Upper lobe of left lung (tissue), 6 donors: ENCODE results near the gene MTERF1. TPM values are rescaled to one million over a fixed set of nuclear protein-coding genes. Genes with fewer than 3 reads are reported as not detected.

ENCODE experiments used
- ATAC-seq, 2 donors: fragments of 200-7000 bp; cut with Tn5 transposase; one replicate each; pipeline ENCODE4 v1.9.1; 2022; ENCODE audit warnings: mild to moderate bottlenecking in 2 of 2, moderate library complexity in 2 of 2; ENCODE audit not compliant: low FRiP score in 2 of 2
- DNase-seq, 2 donors: peaks; one replicate each; pipeline ENCODE4 v3.0.0-alpha.2; 2019 to 2020
- H3K27ac ChIP-seq, 4 donors: fragments of 200-600 bp; sonication (generic); one replicate each; pipeline ENCODE4 v1.5.1; 2016 to 2019
- H3K27me3 ChIP-seq, 4 donors: fragments of 200-600 bp; sonication (generic); one replicate each; pipeline ENCODE4 v1.5.1; 2017 to 2019
- H3K36me3 ChIP-seq, 4 donors: fragments of 200-600 bp; sonication (generic); one replicate each; pipeline ENCODE4 v1.5.1; 2016 to 2019
- H3K4me1 ChIP-seq, 4 donors: fragments of 200-600 bp; sonication (generic); one replicate each; pipeline ENCODE4 v1.5.1; 2018 to 2019
- H3K4me3 ChIP-seq, 4 donors: fragments of 200-600 bp; sonication (generic); one replicate each; pipeline ENCODE4 v1.5.1; 2017 to 2019; ENCODE audit warnings: mild to moderate bottlenecking in 2 of 4, moderate library complexity in 1 of 4
- H3K9me3 ChIP-seq, 4 donors: fragments of 200-600 bp; sonication (generic); one replicate each; pipeline ENCODE4 v1.5.1; 2018 to 2019
- CTCF ChIP-seq, 6 experiments: fragments of 450-650 bp in 4 of 6; fragments of 200-600 bp in 2 of 6; sonication (generic) in 2 of 6; IDR thresholded peaks; one replicate each; pipeline ENCODE4 v1.5.1; 2016 to 2019; ENCODE audit warnings: antibody characterized with exemption in 6 of 6
- EP300 ChIP-seq, 4 donors: sonication (generic); formaldehyde crosslinking; IDR thresholded peaks; one replicate each; pipeline ENCODE4 v1.5.1; 2017; ENCODE audit warnings: antibody characterized with exemption in 4 of 4, control low read depth in 2 of 4
- POLR2A ChIP-seq, 4 donors: fragments of 450-650 bp; IDR thresholded peaks; one replicate each; pipeline ENCODE4 v1.5.1; 2016 to 2017; ENCODE audit warnings: antibody characterized with exemption in 4 of 4, mild to moderate bottlenecking in 2 of 4
- POLR2AphosphoS5 ChIP-seq, 2 donors: sonication (generic); formaldehyde crosslinking; IDR thresholded peaks; one replicate each; pipeline ENCODE4 v1.5.1; 2017; ENCODE audit warnings: antibody characterized with exemption in 2 of 2
- WGBS, 2 donors: methylation state at CpG; one replicate each; pipeline ENCODE4 v1.1.5; 2017 to 2018; 5-methylcytosine and 5-hydroxymethylcytosine counted together
- total RNA-seq, 6 donors: library from RNA; depleted of rRNA in 4 of 6; stranded (reverse); fragments of >200 nt in 4 of 6; gene quantifications; one replicate each; pipeline versions ENCODE4 v1.1.0 to v1.2.1, GENCODE V29; 2016 to 2021
- donor health status: DM: no; HTN: no; CAD: no; lungs with moderate emphysema.
- donor health status: DM: no; HTN: yes; CAD: no; lungs with severe emphysema.

Gene MTERF1
- total RNA-seq, 6 donors from 2014 or later = 7.7 to 10.0 (median 8.8) TPM

DNA sequence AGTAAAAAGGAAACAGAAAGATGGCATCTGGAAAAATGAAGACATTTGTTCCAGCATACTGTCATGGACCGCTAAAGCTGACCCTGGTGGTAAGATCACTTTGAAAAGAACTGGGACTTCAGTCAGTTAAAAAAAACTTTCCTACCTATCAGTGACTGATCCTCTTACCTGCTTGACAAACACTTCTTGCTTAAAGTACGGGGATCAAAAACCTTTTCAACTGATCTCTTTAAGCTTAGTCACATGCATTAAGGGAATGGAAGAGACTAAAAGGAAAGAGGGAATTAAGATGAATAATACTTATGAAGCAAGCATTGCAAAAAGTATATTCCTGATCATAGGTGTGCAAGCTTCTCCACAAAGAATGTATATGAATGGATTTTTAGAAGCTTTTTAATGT is 42.1 kb downstream of the MTERF1 start:
- no peaks in the 10 kb centered on the region for H3K36me3 ChIP-seq
- TF ChIP-seq CTCF (IDR thresholded peaks at IDR 0.05) (no peak), POLR2A (IDR thresholded peaks at IDR 0.05) (no peak), POLR2AphosphoS5 (IDR thresholded peaks at IDR 0.05) (no peak), EP300 (IDR thresholded peaks at IDR 0.05) (no peak)
- no peak overlapping the region for H3K27ac ChIP-seq
- H3K9me3 ChIP-seq = peaks cover 0 to 5% (median 0%) of the 10 kb centered on the region in 4 donors
- no peak overlapping the region for H3K4me3 ChIP-seq
- 77 to 78% methylated on average over 2 of the region's 2 CpGs for WGBS, 2 donors
- no peaks in the 10 kb centered on the region for H3K27me3 ChIP-seq
- ATAC-seq = no peak
- H3K4me1 ChIP-seq = no peaks in the 10 kb centered on the region
- no peak for DNase-seq

GRCh38 chr7:91837397-91838070 is 43.0 kb downstream of the MTERF1 start:
- no peak for TF ChIP-seq CTCF (IDR thresholded peaks at IDR 0.05)
- no peak for TF ChIP-seq EP300 (IDR thresholded peaks at IDR 0.05)
- no peak for TF ChIP-seq POLR2AphosphoS5 (IDR thresholded peaks at IDR 0.05)
- TF ChIP-seq POLR2A (IDR thresholded peaks at IDR 0.05) = no peak
- H3K27ac ChIP-seq = no peak overlapping the region
- WGBS, 2 donors = 65 to 91% methylated on average over 2 to 4 of the region's 4 CpGs
- no peaks in the 10 kb centered on the region for H3K36me3 ChIP-seq
- no peak for DNase-seq
- H3K4me3 ChIP-seq = no peak overlapping the region
- no peaks in the 10 kb centered on the region for H3K4me1 ChIP-seq
- H3K9me3 ChIP-seq = peaks cover 0 to 5% (median 0%) of the 10 kb centered on the region in 4 donors
- no peaks in the 10 kb centered on the region for H3K27me3 ChIP-seq
- no peak for ATAC-seq

DNA sequence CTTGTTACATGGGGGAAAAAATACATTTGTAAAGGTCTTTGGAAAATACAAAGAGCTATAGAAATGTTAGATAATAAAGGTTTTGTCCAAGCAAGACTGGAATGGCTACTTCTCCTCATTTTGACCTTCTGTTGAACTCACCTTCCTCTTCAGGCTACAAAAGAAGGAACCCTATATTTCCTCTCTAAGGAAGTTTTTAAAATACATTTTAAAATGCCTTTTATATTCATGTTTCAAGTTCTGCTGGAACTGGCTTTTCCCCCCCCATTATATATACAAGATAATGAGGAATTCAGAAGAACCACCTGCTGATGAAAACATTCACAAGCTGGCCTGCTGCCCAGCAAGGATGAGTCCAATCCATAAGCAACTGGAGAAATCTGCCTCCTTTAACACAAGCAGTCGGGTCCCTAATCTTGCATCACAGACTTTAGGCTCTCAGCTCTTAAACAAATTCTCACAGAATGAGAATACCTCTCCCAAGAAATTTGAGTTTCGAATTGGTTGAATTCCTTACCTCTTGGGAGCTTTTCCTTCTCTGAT is 44.6 kb downstream of the MTERF1 start:
- Histone ChIP-seq H3K9me3 (no peaks in the 10 kb centered on the region), H3K4me3 (no peak overlapping the region), H3K4me1 (no peaks in the 10 kb centered on the region), H3K27me3 (no peaks in the 10 kb centered on the region), H3K36me3 (no peaks in the 10 kb centered on the region), H3K27ac (no peak overlapping the region)
- 64 to 74% methylated on average over 2 of the region's 2 CpGs for WGBS, 2 donors
- no peak for DNase-seq
- TF ChIP-seq EP300 (IDR thresholded peaks at IDR 0.05) (no peak), POLR2A (IDR thresholded peaks at IDR 0.05) (no peak), CTCF (IDR thresholded peaks at IDR 0.05) (no peak), POLR2AphosphoS5 (IDR thresholded peaks at IDR 0.05) (no peak)
- no peak for ATAC-seq

DNA sequence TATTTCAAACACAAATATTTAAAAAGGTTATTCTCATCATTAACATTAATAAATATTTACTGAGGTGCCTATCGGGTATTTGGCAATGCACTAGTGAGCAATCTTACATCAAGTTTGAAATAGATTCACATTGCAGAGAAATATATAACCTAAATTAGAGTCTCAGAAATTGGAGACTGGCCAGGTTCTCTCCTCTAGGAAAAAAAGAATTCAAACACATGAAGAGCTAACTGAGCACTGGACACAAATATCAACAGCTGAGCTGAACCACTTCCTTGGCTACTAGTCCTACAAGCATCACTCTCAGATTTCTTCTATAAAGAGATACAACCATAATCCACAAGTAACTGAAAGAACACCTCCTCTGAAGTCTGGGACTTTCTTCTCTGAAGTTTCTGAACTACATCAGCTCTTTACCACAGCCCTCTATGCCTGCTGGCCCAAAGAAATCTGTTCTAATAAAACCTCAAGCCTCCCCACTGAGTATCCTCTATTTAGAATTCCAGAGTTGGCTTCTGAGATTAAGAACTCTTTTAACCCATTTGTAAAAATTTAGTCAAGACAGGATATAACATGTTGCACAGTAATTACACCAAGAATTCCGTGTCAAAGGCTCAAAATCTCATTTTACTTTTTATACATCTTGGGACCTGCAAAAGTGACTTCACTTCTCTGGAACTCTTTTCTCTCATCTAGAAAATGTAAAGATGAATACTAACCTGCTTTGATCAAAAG is 45.2 kb downstream of the MTERF1 start:
- H3K27me3 ChIP-seq = no peaks in the 10 kb centered on the region
- no peak for ATAC-seq
- no peak overlapping the region for H3K27ac ChIP-seq
- TF ChIP-seq POLR2AphosphoS5 (IDR thresholded peaks at IDR 0.05) (no peak), EP300 (IDR thresholded peaks at IDR 0.05) (no peak), CTCF (IDR thresholded peaks at IDR 0.05) (no peak), POLR2A (IDR thresholded peaks at IDR 0.05) (no peak)
- H3K4me3 ChIP-seq = no peak overlapping the region
- H3K4me1 ChIP-seq = no peaks in the 10 kb centered on the region
- DNase-seq = no peak
- H3K9me3 ChIP-seq = no peaks in the 10 kb centered on the region
- WGBS, 2 donors = 65 to 66% methylated on average over 2 of the region's 2 CpGs
- H3K36me3 ChIP-seq = no peaks in the 10 kb centered on the region
